K562 (cell line): Measurements from ENCODE around the gene EIF5. TPM values are rescaled to one million over a fixed set of nuclear protein-coding genes. Genes with fewer than 3 reads are reported as not detected.
A peak's percentile ranks its signal among the peaks of the same experiment; 100 is the strongest.

Source experiments
- BACH1 ChIP-seq: fragments of 200-800 bp; sonication (Bioruptor generic); IDR thresholded peaks from 2 replicates; pipeline ENCODE4 v1.6.1; 2016; ENCODE audit warnings: missing genetic modification characterization, missing compliant biosample characterization
- ETV6 ChIP-seq, 3 experiments: fragments of 150-350 bp in 1 of 3; sonication (generic) in 1 of 3; formaldehyde crosslinking in 1 of 3; IDR thresholded peaks; 2 replicates each; pipeline versions ENCODE4 v1.6.1 to v1.8.0; 2014 to 2022; ENCODE audit warnings: borderline replicate concordance in 2 of 3, low read depth in 2 of 3, antibody characterized with exemption in 1 of 3, low read length in 1 of 3, mild to moderate bottlenecking in 1 of 3, missing genetic modification reagents in 1 of 3
- HDAC3 ChIP-seq: fragments of 450-650 bp; IDR thresholded peaks from 2 replicates; pipeline ENCODE4 v1.6.1; 2018; ENCODE audit warnings: borderline replicate concordance, mild to moderate bottlenecking, moderate library complexity; ENCODE audit not compliant: partially characterized antibody
- MAFG ChIP-seq: fragments of 450-650 bp; conservative IDR thresholded peaks from 2 replicates; pipeline ENCODE4 v1.6.1; 2016; ENCODE audit warnings: missing genetic modification characterization, missing compliant biosample characterization
- MYC ChIP-seq, 2 experiments: fragments of 250-450 bp in 1 of 2; sonication (Bioruptor Pico) in 1 of 2; IDR thresholded peaks; 2 replicates each; pipeline versions ENCODE4 v1.5.1 to v1.6.1; 2012 to 2021; ENCODE audit warnings: low read depth in 2 of 2, borderline replicate concordance in 1 of 2, improper control_type of control experiment in 1 of 2, low read length in 1 of 2, mild to moderate bottlenecking in 1 of 2, moderate library complexity in 1 of 2
- U2AF1 ChIP-seq: fragments of 200-400 bp; formaldehyde crosslinking; optimal IDR thresholded peaks from 2 replicates; pipeline ENCODE3; 2017; ENCODE audit warnings: mild to moderate bottlenecking, low read depth, low read length, moderate library complexity
- ZNF592 ChIP-seq: fragments of 450-650 bp; IDR thresholded peaks from 2 replicates; pipeline ENCODE4 v1.6.1; 2017; ENCODE audit warnings: antibody characterized with exemption, mild to moderate bottlenecking
- polyA plus RNA-seq, 8 experiments: library from polyadenylated mRNA; depleted of rRNA in 4 of 8; stranded (reverse) in 5 of 8; unstranded in 3 of 8; fragments of >200 nt; fragmentation: Nextera tagmentation in 2 of 8; fragmentation: Illumina TruSeq in 1 of 8; extraction: Ambion mirVana in 2 of 8; extraction: Trizol in 1 of 8; gene quantifications; 2 replicates each; pipeline versions ENCODE4 v1.2.1 to v1.2.3, GENCODE V29; 2011 to 2014; ENCODE audit warnings: inconsistent platforms in 1 of 8, missing spikeins in 1 of 8
- total RNA-seq, 7 experiments: library from RNA; depleted of rRNA in 6 of 7; stranded (reverse); fragments of >200 nt in 6 of 7; fragmentation: Illumina TruSeq in 2 of 7; extraction: Trizol in 2 of 7; gene quantifications; 2 replicates each; pipeline versions ENCODE4 v1.2.1 to v1.2.3, GENCODE V29; 2011 to 2021; ENCODE audit warnings: low replicate concordance in 1 of 7
- TF ChIP-seq, protein P1 (sequence below): fragments of 250-450 bp; sonication (Bioruptor Pico); IDR thresholded peaks from 2 replicates; pipeline ENCODE4 v1.5.0; 2020; ENCODE audit warnings: mild to moderate bottlenecking, borderline replicate concordance

Gene EIF5
- total and polyA plus RNA-seq, 9 of the 15 experiments (the other 6 are each of a cell fraction or from before 2014, with no cell fraction given) = 92.7 to 442 (median 190) TPM

GRCh38 chr14:103332143-103332919 is 1.7 kb upstream of the EIF5 start (continued):
- TF ChIP-seq ZNF592 (0 out of 2 replicates have a peak, but pooled peaks have one; percentile 49), ETV6 (IDR thresholded peaks at IDR 0.05; ENCODE audit: borderline replicate concordance in 1 of 2, low read depth in 2 of 2, low read length in 1 of 2) (no peak), ETV6 (CRISPR knock-in tag; IDR thresholded peaks at IDR 0.05; ENCODE audit: borderline replicate concordance) (no peak), U2AF1 (no peak), BACH1 (tag) (peak; percentile 66; the same call in 1 of the 2 replicates), HDAC3 (no peak), MYC (IDR thresholded peaks at IDR 0.05; ENCODE audit: low read depth, low read length) (peak; percentile 32; the same call in 1 of the 2 replicates), MYC (CRISPR knock-in tag; IDR thresholded peaks at IDR 0.05; ENCODE audit: borderline replicate concordance, low read depth) (no peak), MAFG (tag) (peak; percentile 94)
- TF ChIP-seq, protein P1, sequence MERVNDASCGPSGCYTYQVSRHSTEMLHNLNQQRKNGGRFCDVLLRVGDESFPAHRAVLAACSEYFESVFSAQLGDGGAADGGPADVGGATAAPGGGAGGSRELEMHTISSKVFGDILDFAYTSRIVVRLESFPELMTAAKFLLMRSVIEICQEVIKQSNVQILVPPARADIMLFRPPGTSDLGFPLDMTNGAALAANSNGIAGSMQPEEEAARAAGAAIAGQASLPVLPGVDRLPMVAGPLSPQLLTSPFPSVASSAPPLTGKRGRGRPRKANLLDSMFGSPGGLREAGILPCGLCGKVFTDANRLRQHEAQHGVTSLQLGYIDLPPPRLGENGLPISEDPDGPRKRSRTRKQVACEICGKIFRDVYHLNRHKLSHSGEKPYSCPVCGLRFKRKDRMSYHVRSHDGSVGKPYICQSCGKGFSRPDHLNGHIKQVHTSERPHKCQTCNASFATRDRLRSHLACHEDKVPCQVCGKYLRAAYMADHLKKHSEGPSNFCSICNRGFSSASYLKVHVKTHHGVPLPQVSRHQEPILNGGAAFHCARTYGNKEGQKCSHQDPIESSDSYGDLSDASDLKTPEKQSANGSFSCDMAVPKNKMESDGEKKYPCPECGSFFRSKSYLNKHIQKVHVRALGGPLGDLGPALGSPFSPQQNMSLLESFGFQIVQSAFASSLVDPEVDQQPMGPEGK (CRISPR knock-in tag) = no peak
- TF ChIP-seq, all 486 proteins: peak for 22
